HG03103 (cell line): ENCODE results near the gene CNOT3.
A peak's percentile ranks its signal among the peaks of the same experiment; 100 is the strongest.
"Not testable (repeated sequence)": the region's sequence is repeated elsewhere in the genome, so short reads cannot be mapped to it uniquely, and the experiment has no call there.

ENCODE experiments used
- ATAC-seq: cut with Tn5 transposase; IDR thresholded peaks from one replicate; pipeline ENCODE4 v1.9.1; 2021; ENCODE audit warnings: low read depth; ENCODE audit not compliant: unreplicated experiment

The CNOT3 gene

GRCh38 chr19:54189735-54190502, 52.4 kb downstream of the CNOT3 start:
- peak; percentile 36 for ATAC-seq

GRCh38 chr19:54190503-54191010, 53.0 kb downstream of the CNOT3 start:
- ATAC-seq = peak; percentile 37

GRCh38 chr19:54191011-54191810, 53.6 kb downstream of the CNOT3 start, which contains the start of gene TSEN34:
Gene TSEN34 (plus strand): TSS chr19:54191308. CDS start chr19:54191365, 57 bp downstream.
- peak; percentile 17 for ATAC-seq

GRCh38 chr19:54191811-54192453, 54.4 kb downstream of the CNOT3 start:
- no peak for ATAC-seq

GRCh38 chr19:54193011-54193410, 55.4 kb downstream of the CNOT3 start:
- ATAC-seq = no peak

- not testable (repeated sequence) for ATAC-seq
Measured at GRCh38 chr19:54194463-54194862, 56.9 kb downstream of the CNOT3 start.

GRCh38 chr19:54196536-54196935, 59.0 kb downstream of the CNOT3 start:
- no peak for ATAC-seq

GRCh38 chr19:54197121-54197520, 59.6 kb downstream of the CNOT3 start:
- no peak for ATAC-seq

- no peak for ATAC-seq
Measured at GRCh38 chr19:54199401-54199800, 61.8 kb downstream of the CNOT3 start.

GRCh38 chr19:54201172-54201701, 63.7 kb downstream of the CNOT3 start:
- ATAC-seq = no peak

- ATAC-seq = no peak
Measured at GRCh38 chr19:54201980-54202379, 64.4 kb downstream of the CNOT3 start.

GRCh38 chr19:54203151-54203611, 65.6 kb downstream of the CNOT3 start:
- no peak for ATAC-seq

GRCh38 chr19:54204767-54205468, 67.4 kb downstream of the CNOT3 start:
- no peak for ATAC-seq
